Breast epithelium (tissue), 3 donors: ENCODE results near the gene HNRNPA3.

Source experiments
- CTCF ChIP-seq, 3 donors: fragments of 450-650 bp; IDR thresholded peaks; one replicate each; pipeline ENCODE4 v1.5.1; 2016 to 2017; ENCODE audit warnings: antibody characterized with exemption in 3 of 3, mild to moderate bottlenecking in 3 of 3, moderate library complexity in 3 of 3
- POLR2A ChIP-seq: fragments of 450-650 bp; IDR thresholded peaks from one replicate; pipeline ENCODE4 v1.6.1; 2016; ENCODE audit warnings: antibody characterized with exemption, mild to moderate bottlenecking, moderate library complexity
- POLR2AphosphoS5 ChIP-seq, 3 donors: sonication (generic); formaldehyde crosslinking; IDR thresholded peaks; one replicate each; pipeline ENCODE4 v1.6.1; 2017; ENCODE audit warnings: antibody characterized with exemption in 3 of 3

DNA sequence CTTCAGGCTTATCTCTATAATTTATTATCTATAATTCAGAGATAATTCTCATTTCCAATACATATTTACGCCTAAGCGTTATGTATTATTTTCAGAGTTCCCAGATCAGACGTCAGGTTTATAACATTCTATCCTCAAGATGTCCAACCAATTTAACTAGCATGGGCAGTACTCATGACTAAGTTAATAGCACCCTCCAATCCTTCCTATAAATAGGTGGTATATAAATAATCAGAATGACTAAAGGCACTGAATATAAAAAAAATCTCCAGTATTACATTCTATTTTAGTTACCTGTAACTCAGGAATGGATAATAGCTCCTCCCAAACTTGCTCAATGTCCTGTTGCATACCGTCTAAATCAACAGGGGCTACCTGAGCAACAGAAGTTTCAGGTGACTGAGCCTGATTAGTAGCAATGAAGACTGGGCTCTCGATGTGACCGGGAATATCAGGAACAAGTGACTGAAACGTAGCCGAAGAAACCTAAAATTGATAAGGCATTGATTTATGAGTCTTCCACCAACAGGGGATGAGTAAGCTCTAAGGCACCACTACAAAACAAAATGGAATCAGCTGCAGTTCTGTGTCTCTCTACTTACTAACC lies 19.6 kb downstream of the HNRNPA3 start:
- TF ChIP-seq CTCF (IDR thresholded peaks at IDR 0.05) = no peak
- no peak for TF ChIP-seq POLR2A
- TF ChIP-seq POLR2AphosphoS5 (IDR thresholded peaks at IDR 0.05) = no peak
